HG03558 (cell line): ENCODE measurements around the gene TNIK.

ENCODE experiments used
- ATAC-seq: cut with Tn5 transposase; IDR thresholded peaks from one replicate; pipeline ENCODE4 v1.9.1; 2021; ENCODE audit warnings: moderate number of reproducible peaks; ENCODE audit not compliant: unreplicated experiment; ENCODE audit errors: extremely low read depth

TNIK gene

DNA sequence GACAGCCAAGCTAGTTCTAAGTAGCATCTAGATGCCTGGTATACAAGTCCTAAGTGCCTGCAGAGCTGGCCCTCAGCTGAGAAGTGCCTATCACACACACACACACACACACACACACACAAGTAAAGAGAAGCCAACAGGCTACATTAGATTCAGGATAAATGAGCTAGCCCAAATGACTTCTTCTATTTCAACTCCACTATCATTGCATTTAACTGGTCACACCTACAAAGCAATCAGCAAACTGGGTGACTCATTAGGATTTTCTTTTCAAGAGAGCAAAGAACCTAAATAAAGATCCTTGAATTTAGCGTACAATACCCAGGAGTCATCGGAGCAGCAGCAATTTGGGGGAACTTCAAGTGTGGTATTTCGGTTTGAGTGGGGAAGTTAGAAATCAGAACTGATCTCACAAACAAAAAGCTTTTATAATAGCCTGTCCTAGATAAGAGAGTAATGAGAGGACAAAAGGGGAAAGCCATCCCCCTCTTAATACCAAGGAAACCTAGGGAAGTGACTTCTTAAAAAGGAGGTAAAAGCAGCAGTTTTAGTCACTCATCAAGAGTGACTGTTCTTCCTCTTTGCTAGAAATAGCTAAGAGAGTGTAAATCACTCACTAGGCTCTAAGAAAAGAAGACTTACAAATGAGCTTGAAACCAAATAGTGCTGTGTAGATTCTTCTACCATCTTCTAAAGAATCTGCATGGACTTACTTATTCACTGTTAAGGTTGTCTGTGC is 112.7 kb downstream of the TNIK start:
- ATAC-seq: peak; percentile 47

DNA sequence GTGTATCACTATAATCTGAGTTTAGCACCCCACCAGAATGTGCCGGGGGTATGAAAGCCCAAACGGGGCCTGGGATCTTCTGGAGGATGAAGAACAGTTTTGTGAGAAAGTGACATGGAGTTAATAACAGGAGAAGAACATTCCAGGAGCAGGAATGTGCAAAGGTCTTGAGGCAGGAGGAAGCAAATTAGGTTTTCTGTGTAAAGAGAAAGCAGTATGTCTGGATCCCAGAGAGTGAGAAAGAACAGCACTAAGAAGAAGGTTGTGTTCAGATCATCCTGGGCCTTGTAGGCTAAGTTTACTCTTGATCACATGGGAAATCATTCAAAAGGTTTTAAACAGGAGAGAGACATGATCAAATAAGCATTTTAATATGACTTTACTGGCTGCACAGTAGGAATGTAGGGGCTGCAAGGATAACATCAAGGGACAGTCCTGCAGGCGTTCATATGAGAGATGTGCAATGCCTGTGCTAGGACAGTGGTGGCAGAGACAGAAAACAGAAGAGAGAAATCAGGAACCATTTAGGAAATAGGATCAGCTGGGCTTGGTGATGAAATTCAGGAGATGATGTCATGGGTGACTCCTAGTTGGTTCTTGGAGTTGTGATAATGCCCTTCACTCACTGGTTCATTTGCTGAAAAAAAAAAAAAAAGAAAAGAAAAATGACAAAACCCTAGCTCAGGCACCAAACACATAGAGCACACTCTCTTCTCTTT is 113.5 kb downstream of the TNIK start:
- no peak for ATAC-seq

DNA sequence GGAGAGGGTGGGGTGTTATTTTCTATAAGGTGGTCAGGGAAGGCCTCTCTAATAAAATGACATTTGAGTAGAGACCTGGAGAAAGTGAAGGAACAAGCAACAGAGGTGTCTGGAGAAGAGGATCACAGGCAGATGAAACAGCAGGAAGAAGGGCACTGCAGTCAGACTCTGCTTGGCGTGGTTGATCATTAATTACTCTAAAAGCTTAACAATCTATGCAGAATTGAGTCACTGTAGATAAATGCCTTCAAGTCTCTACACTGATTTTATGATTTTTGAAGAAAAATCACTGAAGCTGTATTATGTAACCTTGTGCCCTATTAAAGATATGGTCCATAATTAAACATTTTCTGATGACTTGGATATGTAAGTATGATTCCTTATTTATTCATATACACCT is 114.2 kb downstream of the TNIK start:
- no peak for ATAC-seq

DNA sequence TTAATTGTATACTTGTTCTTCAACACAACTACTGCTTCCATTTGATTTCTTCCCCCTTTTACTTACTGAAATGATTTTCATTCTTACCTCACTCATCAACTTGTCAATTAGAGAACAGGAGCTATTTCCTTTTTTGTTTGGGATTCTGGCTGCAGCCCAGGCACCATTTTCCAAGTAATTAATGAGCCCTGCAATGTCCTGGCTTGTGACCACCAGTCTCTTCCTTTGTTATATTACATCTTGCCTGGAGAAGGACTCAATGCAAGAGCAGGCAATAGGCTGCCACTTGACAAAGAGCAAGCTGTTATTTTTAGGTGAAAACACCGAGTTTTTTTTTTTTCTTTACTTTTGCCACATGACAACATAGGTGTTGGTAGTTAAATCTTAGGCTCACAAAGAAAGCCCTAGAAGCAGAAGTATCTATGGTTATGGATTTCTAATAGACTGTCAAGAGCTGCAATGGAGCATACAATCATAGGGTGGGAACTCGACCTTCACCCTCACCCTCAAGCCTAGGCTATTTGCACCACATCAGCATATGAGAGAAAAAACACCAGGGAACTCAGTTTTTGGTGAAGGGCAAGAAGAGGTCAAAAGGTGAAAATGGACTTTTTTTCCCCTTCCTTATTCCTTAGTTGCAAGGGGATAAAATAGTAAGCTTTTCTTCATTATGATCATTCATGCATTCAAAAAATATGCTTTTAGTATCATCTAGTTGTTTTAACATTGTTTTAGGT is 114.9 kb downstream of the TNIK start:
- ATAC-seq: no peak

DNA sequence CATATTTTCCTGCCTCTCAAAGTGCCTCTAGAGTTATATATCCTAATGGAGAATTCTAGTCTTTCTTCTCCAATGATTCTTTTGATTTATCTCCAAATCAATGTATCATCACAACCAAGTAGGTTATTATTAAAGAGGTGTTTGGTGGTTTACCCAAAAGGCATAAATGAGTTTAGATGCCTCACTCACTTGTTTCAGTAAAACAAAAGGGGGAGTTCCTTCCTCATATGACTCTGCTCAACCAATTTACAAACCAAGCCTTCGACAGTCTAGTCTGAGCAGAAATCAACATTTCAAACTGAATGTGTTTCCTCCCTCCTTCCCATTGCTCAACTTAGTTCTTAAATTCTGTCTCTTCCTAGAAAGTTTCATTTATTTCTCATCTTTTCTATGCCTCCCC is 116.5 kb downstream of the TNIK start:
- ATAC-seq: no peak

DNA sequence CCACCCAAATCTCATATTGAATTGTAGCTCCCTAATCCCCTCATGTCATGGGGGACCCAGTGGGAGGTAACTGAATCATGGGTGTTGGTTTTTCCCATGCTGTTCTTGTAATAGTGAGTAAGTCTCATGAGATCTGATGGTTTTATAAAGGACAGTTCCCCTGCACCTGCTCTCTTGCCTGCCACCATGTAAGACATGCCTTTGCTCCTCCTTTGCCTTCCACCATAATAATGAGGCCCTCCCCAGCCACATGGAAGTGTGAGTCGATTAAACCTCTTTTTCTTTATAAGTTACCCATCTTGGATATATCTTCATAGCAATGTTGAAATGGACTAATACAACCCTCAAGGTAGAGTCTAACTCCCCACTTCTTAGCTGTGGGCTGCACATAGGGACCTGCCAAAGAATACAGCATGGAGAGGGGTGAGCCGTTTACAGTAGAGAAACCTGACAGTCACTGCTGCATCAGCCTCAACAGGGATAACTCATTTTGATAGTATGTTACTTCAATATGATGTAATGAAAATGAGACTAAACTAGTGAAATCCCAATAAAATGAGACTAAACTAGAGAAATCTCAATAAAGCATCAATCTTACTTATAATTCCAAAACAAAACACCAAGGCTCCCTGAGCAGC is 117.3 kb downstream of the TNIK start:
- ATAC-seq: no peak

DNA sequence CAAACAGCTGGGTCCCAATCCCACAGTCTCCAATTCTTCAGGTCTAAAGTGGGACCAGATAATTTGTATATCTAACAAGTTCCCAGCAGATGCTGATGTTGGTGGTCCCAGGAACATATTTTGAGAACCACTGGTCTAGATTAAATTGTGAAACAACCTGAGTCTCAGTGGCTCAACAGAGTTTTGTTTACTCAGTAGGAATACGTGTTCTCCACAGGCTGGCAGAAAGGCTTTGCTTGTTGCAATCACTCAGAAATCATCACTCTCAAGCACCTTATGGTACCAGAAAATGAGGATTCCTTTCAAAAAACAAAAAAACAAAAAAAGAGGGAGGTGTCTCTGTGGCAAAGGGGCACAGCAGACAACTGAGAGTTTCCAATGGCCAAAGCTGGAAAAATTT is 118.0 kb downstream of the TNIK start:
- ATAC-seq: no peak

DNA sequence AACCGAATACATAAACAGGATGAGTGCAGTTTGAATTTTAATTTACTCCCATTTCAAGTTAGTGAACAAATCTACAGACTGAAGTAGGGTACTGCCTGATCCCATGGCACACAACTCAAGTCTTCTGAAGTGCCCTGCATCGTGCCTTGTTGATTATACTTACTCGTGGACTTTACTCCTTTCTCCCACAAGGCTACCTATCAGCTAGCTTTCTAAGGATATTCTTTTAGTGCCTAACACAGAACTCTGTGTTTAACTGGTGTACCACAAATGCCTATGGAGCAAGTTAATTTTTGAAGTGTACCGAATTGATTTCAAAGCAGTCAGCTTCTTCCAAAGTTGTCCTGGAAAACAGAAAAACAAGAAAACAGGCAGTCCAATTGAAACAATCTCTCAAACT is 119.8 kb downstream of the TNIK start:
- no peak for ATAC-seq

DNA sequence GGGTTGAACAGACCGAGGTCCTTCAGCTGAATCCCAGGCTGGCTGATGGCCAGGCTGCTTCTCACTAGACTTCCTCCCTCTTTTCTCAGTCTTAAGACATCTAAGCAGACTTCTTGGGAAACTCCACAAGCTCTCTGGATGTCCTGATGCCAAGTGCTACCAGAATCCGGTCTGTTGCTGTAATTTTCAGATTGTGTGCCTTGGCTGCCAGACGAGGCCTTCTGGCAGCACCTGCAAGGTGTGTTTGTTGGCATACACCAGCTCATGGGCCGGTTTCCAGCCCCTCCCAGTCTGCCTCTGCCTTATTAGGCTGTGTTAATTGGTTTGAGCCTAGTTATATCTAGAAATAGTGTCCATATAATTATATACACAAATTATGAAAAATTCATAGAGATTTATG is 120.6 kb downstream of the TNIK start:
- ATAC-seq: no peak

DNA sequence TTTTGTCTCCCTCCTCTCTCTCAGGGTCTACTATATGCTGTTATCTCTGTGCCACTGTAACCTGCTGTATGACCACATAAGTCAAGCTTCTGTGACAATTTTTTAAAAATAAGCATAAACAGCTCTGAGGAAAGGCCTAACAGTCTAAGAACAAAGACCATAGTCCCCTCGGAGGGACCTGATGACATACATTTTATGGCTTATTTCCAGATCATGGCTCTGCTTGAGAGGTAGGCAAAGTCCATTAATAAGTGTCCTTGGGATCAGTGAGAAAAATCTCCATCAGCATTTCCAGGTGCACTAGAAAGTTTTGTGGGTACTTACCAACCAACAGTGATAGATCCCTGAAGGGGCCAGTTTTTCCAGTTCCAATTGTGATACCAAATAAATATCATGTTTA is 123.8 kb downstream of the TNIK start:
- no peak for ATAC-seq

DNA sequence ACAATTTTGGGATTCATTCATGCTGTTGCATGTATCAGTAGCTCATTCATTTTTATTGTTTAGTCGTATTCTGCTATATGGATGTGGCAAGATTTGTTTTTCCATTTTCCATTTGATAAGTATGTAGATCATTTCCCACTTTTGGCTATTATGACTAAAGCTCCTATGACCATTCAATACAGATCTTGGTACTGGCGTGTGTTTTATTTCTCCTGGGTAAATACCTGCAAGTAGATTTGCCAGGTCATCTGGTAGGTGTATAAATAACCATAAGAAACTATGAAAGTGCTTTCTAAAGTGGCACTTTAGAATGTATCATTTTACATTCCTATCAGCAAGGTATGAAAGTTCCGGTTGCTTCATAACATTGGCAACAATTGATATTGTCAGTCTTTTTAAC is 124.6 kb downstream of the TNIK start:
- ATAC-seq: no peak

DNA sequence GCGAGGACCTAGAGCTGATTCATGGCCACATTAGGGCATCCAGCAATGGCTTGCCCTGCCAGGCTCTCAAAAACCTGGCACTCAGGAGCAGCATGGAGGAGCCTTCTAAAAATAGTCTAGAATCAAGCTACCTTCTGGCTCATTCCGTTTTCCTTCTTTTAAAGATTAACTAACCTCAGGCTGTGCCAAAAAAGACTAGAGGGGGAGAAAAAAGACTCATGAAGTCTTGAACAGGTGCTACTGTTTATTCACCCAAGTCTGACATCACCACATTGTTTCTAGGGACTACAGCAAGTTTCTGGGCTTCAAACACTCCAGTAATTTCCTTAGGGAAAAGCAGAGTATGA is 125.8 kb downstream of the TNIK start:
- no peak for ATAC-seq

DNA sequence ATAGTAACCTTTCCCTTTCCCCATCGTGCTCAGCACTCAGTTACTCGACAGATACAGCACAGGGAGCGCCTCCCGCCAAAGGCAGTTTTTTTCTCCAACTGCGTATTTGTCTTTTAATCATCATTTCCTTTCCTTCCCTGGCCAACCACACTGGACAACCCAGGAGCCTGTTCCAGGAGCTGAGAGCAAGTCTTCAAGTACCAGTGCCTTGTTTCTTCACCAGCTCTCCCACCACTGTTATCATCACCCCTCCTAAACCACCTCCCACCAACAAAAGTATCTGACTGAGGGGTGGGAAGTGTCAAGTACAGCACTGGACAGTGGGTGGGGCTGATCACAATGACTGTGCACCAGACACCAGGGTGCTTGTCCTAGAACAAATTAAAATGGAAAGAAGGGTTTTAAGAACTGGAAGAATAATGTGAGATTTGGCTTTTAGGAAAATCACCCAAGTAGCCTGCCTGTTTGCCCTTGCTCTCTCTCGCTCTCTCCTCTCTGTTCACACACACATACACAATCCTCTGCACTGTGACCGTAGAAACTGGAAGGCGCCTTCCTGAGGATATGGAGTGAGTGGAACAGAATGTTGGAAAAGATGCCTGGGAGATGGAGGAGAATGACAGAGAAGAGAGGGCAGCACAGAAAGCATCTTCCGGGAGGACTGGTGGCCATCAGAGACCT is 126.3 kb downstream of the TNIK start:
- no peak for ATAC-seq

DNA sequence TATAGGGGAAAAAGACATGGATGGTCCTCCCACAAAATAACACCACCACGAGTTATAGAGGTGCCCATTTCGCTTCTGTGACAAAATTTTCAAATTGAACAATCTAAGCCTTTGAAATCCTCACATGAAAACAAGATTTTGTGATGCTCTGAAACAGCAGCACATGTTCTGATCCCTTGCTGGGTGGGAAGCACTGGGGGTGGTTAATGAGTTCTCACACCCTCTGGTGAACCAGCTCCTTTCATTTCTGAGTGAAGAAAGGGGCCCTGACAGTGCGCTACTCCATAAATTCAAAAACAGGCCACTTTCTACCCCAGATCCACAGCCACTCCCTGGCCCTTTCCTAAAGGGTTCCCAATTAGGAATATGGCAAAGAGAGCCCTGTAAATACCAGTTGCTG is 129.3 kb downstream of the TNIK start:
- no peak for ATAC-seq

DNA sequence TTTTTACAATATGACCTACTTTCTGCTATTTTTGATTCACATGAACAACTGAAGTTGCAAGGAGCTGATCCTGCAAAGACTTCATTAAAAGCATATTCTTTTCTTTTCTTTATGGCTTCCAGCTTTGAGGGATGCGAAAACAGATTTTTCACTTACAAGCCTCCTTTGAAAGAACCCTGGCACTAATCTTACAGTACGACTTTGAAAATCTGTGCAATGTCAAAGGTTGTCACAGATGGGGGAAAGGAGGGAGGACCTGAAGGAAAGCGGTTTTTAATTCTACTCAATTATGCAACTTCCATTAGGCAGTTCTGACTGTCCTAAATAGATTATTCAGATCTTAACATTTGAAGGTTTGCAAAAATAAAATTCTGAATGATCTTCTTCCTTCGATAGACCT is 130.5 kb downstream of the TNIK start:
- no peak for ATAC-seq

DNA sequence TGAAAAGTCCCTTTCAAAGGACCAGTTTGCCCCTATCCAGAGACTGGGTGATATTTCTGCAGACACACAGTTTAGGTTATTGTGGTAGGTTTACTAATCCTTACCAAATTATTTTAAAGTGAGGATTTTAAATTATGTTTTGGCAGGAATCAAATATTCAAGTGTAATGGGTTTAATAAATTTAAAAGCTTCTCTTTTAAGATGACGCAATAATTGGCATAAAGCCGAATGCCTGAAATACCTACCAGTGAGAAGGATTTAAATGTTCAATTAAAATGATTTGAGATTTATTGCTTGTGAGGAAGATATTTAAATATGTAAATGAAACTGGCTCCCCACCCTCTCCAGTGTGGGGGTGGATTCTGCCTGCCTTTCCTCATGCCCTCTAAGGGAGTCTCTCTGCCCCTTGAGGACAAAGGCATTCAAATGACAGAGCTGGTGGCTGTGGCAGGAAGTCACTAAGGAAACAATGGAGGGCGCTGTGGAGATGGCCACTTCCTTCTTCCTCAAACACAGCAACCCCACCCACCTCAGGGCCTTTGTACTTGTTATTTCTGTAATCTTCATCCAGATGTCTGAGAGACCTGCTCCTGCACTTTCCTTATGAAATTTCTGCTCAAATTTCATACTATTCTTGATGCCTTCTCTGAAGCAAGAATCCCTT is 131.7 kb downstream of the TNIK start:
- ATAC-seq: no peak

DNA sequence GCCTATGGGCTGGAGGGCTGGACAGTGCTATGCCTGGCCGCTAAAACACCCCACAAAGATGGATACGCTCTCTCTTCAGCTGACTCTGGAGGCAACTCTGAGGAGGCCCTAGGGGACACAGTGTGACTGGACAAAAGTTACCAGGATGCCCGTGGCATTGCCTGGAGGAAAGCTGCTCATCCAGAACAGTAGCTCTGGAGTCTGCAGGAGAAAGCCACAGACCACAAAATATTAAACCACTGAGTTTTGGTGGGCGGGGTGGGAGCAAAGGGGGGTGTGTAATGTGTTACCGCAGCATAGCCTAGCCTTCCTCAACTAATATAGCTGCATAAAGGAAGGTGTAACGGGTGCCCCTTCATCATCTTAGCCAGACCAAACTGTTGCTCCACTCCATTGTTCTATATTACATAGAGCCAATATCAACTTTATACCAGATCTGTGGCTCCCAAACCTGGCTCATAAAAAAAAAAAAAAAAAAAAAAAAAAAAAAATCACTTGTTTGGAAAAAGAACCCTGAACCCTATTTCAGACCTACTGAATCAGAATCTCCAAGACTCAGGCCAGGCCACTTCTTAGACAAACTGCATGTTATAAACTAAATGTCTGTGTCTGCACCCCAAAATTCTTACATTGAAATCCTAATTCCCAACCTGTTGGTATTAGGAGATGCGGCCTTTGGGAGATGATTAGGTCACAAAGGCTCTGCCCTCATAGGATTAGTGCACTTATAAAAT is 132.6 kb downstream of the TNIK start:
- no peak for ATAC-seq

DNA sequence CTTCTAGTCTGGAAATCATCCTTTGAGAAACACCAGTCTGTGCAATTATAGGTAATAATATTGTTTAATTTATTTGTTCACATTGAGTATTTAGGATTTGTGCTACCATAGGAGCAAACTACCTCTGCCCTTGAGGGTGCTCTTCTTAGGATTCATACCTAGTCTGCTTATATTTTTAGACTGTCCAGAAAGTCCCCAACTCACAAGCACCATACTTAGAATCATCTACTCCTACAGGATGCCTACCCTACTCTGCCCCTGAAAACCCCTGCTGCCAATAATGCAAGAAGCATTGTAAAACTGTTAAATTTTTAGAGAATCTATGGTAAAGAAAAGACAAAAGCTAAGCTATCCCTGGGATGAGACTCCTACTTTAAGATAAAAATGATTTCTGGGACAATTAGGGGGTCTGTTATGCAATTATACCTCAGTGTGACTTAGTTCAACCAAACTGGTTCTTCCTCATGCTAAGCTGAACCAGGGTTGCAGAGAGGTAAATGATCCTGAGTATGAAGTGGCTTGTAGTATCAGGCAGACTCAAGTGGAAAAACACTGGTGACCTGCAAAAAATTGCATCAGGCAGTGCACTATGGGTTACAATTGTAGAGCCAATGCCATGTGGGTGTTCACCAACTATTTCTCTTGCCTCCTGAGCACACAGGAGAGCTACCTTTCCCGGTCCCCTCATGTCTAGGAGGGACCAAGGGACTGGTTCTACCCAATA is 133.3 kb downstream of the TNIK start:
- no peak for ATAC-seq
